IMR-90 (cell line): ENCODE measurements around the gene HRH4. TPM values are rescaled to one million over a fixed set of nuclear protein-coding genes. Genes with fewer than 3 reads are reported as not detected.

Source experiments
- ATAC-seq: fragments of 200-7000 bp; cut with Tn5 transposase; 2 replicates; pipeline ENCODE4 v1.9.1; 2020; ENCODE audit warnings: low read depth, mild to moderate bottlenecking, moderate library complexity
- BruUV-seq: library from RNA; stranded (reverse); fragments of 400-500 nt; replicated peaks from 2 replicates; lab custom pipeline; 2021; lab: Mats Ljungman, UMichigan
- CTCF ChIA-PET: fragments of 300-600 bp; formaldehyde crosslinking; extraction: SDS; loops from one replicate; lab custom pipeline; 2021; ENCODE audit warnings: antibody characterized with exemption; lab: Yijun Ruan, JAX
- POLR2A ChIA-PET: fragments of 300-600 bp; sonication (Branson Sonifier 250); formaldehyde crosslinking; loops from one replicate; lab custom pipeline; 2022; ENCODE audit warnings: antibody characterized with exemption; ENCODE audit not compliant: unreplicated experiment; lab: Charles Lee
- DNase-seq: peaks from one replicate; pipeline ENCODE4 v3.0.0; 2013
- H2AFZ ChIP-seq: replicated peaks from 2 replicates; pipeline ENCODE3; 2013; ENCODE audit warnings: low read length, mild to moderate bottlenecking; ENCODE audit not compliant: poor library complexity
- H2AK5ac ChIP-seq: 2 replicates; pipeline ENCODE4 v1.6.1; 2013; ENCODE audit warnings: low read depth, low read length, inconsistent platforms
- H2AK9ac ChIP-seq: replicated peaks from 2 replicates; pipeline ENCODE3; 2013; ENCODE audit warnings: mild to moderate bottlenecking, low read depth, low read length, moderate library complexity; ENCODE audit not compliant: poor library complexity
- H2BK120ac ChIP-seq: 2 replicates; pipeline ENCODE4 v1.6.1; 2013; ENCODE audit warnings: low read depth, low read length, inconsistent platforms
- H2BK15ac ChIP-seq: 3 replicates; pipeline ENCODE4 v1.6.1; 2013; ENCODE audit warnings: low read depth, low read length, inconsistent platforms
- H2BK20ac ChIP-seq: 2 replicates; pipeline ENCODE4 v1.6.1; 2013; ENCODE audit warnings: low read depth, mild to moderate bottlenecking, inconsistent platforms, low read length, moderate library complexity
- H2BK5ac ChIP-seq: 2 replicates; pipeline ENCODE4 v1.6.1; 2013; ENCODE audit warnings: mild to moderate bottlenecking, low read depth, low read length, inconsistent platforms; ENCODE audit not compliant: poor library complexity, severe bottlenecking
- H3K14ac ChIP-seq: replicated peaks from 2 replicates; pipeline ENCODE4 v1.6.1; 2013; ENCODE audit warnings: low read depth, low read length, inconsistent platforms
- H3K18ac ChIP-seq: 2 replicates; pipeline ENCODE4 v1.6.1; 2013; ENCODE audit warnings: low read depth, low read length, control low read depth
- H3K23ac ChIP-seq: 2 replicates; pipeline ENCODE4 v1.6.1; 2013; ENCODE audit warnings: low read depth, low read length, inconsistent platforms
- H3K27ac ChIP-seq: 2 replicates; pipeline ENCODE4 v1.5.1; 2013; ENCODE audit warnings: mild to moderate bottlenecking, control low read depth, low read length; ENCODE audit not compliant: insufficient read depth
- H3K27me3 ChIP-seq: 2 replicates; pipeline ENCODE4 v1.6.1; 2013; ENCODE audit warnings: low read length; ENCODE audit not compliant: control insufficient read depth, insufficient read depth
- H3K36me3 ChIP-seq: 2 replicates; pipeline ENCODE4 v1.6.1; 2013; ENCODE audit warnings: low read length, mixed read lengths; ENCODE audit not compliant: control insufficient read depth, insufficient read depth
- H3K4ac ChIP-seq: 2 replicates; pipeline ENCODE4 v1.6.1; 2013; ENCODE audit warnings: low read depth, low read length, inconsistent platforms
- H3K4me1 ChIP-seq: 2 replicates; pipeline ENCODE4 v1.6.1; 2013; ENCODE audit warnings: low read length, mixed read lengths; ENCODE audit not compliant: control insufficient read depth, insufficient read depth
- H3K4me2 ChIP-seq: 2 replicates; pipeline ENCODE4 v1.6.1; 2013; ENCODE audit warnings: low read depth, mild to moderate bottlenecking, control low read depth, low read length, moderate library complexity
- H3K4me3 ChIP-seq: 2 replicates; pipeline ENCODE4 v1.5.1; 2013; ENCODE audit warnings: low read depth, mild to moderate bottlenecking, control low read depth, low read length, moderate library complexity; ENCODE audit not compliant: insufficient read depth
- H3K56ac ChIP-seq: 2 replicates; pipeline ENCODE4 v1.6.1; 2013; ENCODE audit warnings: low read length, inconsistent platforms; ENCODE audit not compliant: insufficient read depth; ENCODE audit errors: extremely low read depth
- H3K79me1 ChIP-seq, 2 experiments: 2 replicates each; pipeline ENCODE4 v1.6.1; 2013; ENCODE audit warnings: low read length in 2 of 2, inconsistent platforms in 1 of 2, low read depth in 1 of 2
- H3K9ac ChIP-seq: 2 replicates; pipeline ENCODE4 v1.6.1; 2013; ENCODE audit warnings: low read depth, low read length, control low read depth
- H3K9me1 ChIP-seq: 2 replicates; pipeline ENCODE4 v1.6.1; 2013; ENCODE audit warnings: low read length, inconsistent platforms; ENCODE audit not compliant: insufficient read depth
- H3K9me3 ChIP-seq: 2 replicates; pipeline ENCODE4 v1.6.1; 2013; ENCODE audit warnings: low read length; ENCODE audit not compliant: control insufficient read depth, insufficient read depth
- H4K20me1 ChIP-seq: 2 replicates; pipeline ENCODE4 v1.6.1; 2013; ENCODE audit warnings: low read length, inconsistent platforms; ENCODE audit not compliant: insufficient read depth
- H4K5ac ChIP-seq: 2 replicates; pipeline ENCODE4 v1.6.1; 2013; ENCODE audit warnings: mild to moderate bottlenecking, low read depth, low read length, control low read depth
- H4K8ac ChIP-seq, 2 experiments: 2 replicates each; pipeline ENCODE4 v1.6.1; 2013; ENCODE audit warnings: low read depth in 2 of 2, low read length in 2 of 2, control low read depth in 1 of 2, inconsistent platforms in 1 of 2
- H4K91ac ChIP-seq: 2 replicates; pipeline ENCODE4 v1.6.1; 2013; ENCODE audit warnings: low read depth, low read length, inconsistent platforms; ENCODE audit not compliant: insufficient read depth
- BHLHE40 ChIP-seq: fragments of 150-350 bp; IDR thresholded peaks from 2 replicates; pipeline ENCODE4 v1.6.1; 2016; ENCODE audit warnings: mild to moderate bottlenecking, low read depth, low read length
- CEBPB ChIP-seq: IDR thresholded peaks from 2 replicates; pipeline ENCODE4 v1.6.1; 2012; ENCODE audit warnings: low read depth, low read length, improper control_type of control experiment
- ELK1 ChIP-seq: fragments of 150-350 bp; IDR thresholded peaks from 2 replicates; pipeline ENCODE4 v1.6.1; 2016; ENCODE audit warnings: low read depth, mild to moderate bottlenecking, low read length, moderate library complexity, borderline replicate concordance
- FOS ChIP-seq: fragments of 150-350 bp; IDR thresholded peaks from 2 replicates; pipeline ENCODE4 v1.6.1; 2016; ENCODE audit warnings: low read depth, low read length
- MAFK ChIP-seq: IDR thresholded peaks from 2 replicates; pipeline ENCODE4 v1.6.1; 2012; ENCODE audit warnings: low read depth, low read length, improper control_type of control experiment
- MAZ ChIP-seq: IDR thresholded peaks from 2 replicates; pipeline ENCODE4 v1.6.1; 2012; ENCODE audit warnings: low read depth, mild to moderate bottlenecking, low read length, improper control_type of control experiment, moderate library complexity, borderline replicate concordance
- MXI1 ChIP-seq: IDR thresholded peaks from 2 replicates; pipeline ENCODE4 v1.6.1; 2012; ENCODE audit warnings: low read depth, mild to moderate bottlenecking, low read length, moderate library complexity, borderline replicate concordance
- POLR2A ChIP-seq: IDR thresholded peaks from 2 replicates; pipeline ENCODE4 v1.6.1; 2012; ENCODE audit warnings: mild to moderate bottlenecking, low read depth, low read length
- RAD21 ChIP-seq: IDR thresholded peaks from 2 replicates; pipeline ENCODE4 v1.6.1; 2012; ENCODE audit warnings: low read length, improper control_type of control experiment
- RCOR1 ChIP-seq: IDR thresholded peaks from 2 replicates; pipeline ENCODE4 v1.6.1; 2012; ENCODE audit warnings: mild to moderate bottlenecking, low read length, improper control_type of control experiment; ENCODE audit not compliant: insufficient replicate concordance
- SMC3 ChIP-seq: fragments of 150-350 bp; IDR thresholded peaks from 2 replicates; pipeline ENCODE4 v1.6.1; 2016; ENCODE audit warnings: low read depth, mild to moderate bottlenecking, antibody characterized with exemption, low read length, moderate library complexity
- USF2 ChIP-seq: fragments of 150-350 bp; IDR thresholded peaks from 2 replicates; pipeline ENCODE4 v1.6.1; 2017; ENCODE audit warnings: mild to moderate bottlenecking, antibody characterized with exemption, low read length, low read depth
- WGBS, 2 experiments: methylation state at CpG; one replicate each; pipeline versions ENCODE4 v1.1.5 to v1.1.7; 2013; ENCODE audit warnings: missing lambda C conversion rate in 2 of 2; ENCODE audit not compliant: insufficient read length in 1 of 2; ENCODE audit errors: extremely low coverage in 2 of 2; 5-methylcytosine and 5-hydroxymethylcytosine counted together
- dilution Hi-C: fragments of 300-500 bp; cut with HindIII; formaldehyde crosslinking; loops from one replicate; pipeline ENCODE4 v1.14.3; 2018; ENCODE audit warnings: low sequenced_read_pairs; ENCODE audit not compliant: unreplicated experiment
- in situ Hi-C: fragments of 300-500 bp; cut with MboI; formaldehyde crosslinking; loops from 3 replicates; pipeline ENCODE4 v1.14.3; 2019; ENCODE audit warnings: low sequenced_read_pairs, inconsistent platforms, mixed read lengths
- intact Hi-C: fragments of 100-400 bp; cut with micrococcal nuclease; formaldehyde crosslinking; loops from 2 replicates; pipeline ENCODE4 v1.10.0; 2022
- polyA plus RNA-seq, 3 experiments: library from polyadenylated mRNA; depleted of rRNA; stranded (reverse); fragments of >200 nt; gene quantifications; 2 replicates each; pipeline ENCODE4 v1.2.3, GENCODE V29; 2012; ENCODE audit warnings: low replicate concordance in 1 of 3
- total RNA-seq: library from RNA; depleted of rRNA; stranded (reverse); fragments of >200 nt; gene quantifications from 2 replicates; pipeline ENCODE4 v1.2.3, GENCODE V29; 2012

HRH4 gene
- total and polyA plus RNA-seq, 2 of the 4 experiments (the other 2 are of a cell fraction) = not detected

GRCh38 chr18:24500217-24500616 lies 39.8 kb downstream of the HRH4 start:
- H3K14ac ChIP-seq = no peak overlapping the region
- H3K27ac ChIP-seq = no peak overlapping the region
- POLR2A ChIA-PET = no interaction called here
- H3K18ac ChIP-seq = no peak overlapping the region
- WGBS, 2 experiments = 90% methylated on average over 2 of the region's 2 CpGs; no CpG with 5 or more reads in 1 of the 2 experiments
- in situ Hi-C loops (no loop called here), dilution Hi-C loops (no loop called here), intact Hi-C loops (no loop called here)
- TF ChIP-seq USF2 (no peak), FOS (no peak), MXI1 (no peak), RCOR1 (no peak), POLR2A (no peak), BHLHE40 (no peak), MAFK (no peak), CEBPB (no peak), SMC3 (no peak), RAD21 (no peak), MAZ (no peak), ELK1 (no peak)
- H3K4me1 ChIP-seq = peaks cover 5% of the 10 kb centered on the region
- H4K20me1 ChIP-seq = no peaks in the 10 kb centered on the region
- no peaks in the 10 kb centered on the region for H3K36me3 ChIP-seq
- H3K9me3 ChIP-seq = no peaks in the 10 kb centered on the region
- no peak overlapping the region for H2AK9ac ChIP-seq
- H3K27me3 ChIP-seq = peaks cover 5% of the 10 kb centered on the region; the same call in 1 of the 2 replicates
- no peaks in the 10 kb centered on the region for H3K79me1 ChIP-seq
- no peak overlapping the region for H2BK20ac ChIP-seq
- no peak overlapping the region for H3K4me3 ChIP-seq
- no peak overlapping the region for H4K5ac ChIP-seq
- no peak overlapping the region for H3K4me2 ChIP-seq
- no TSS peak for BruUV-seq
- no peak overlapping the region for H3K9ac ChIP-seq
- DNase-seq = no peak
- H4K8ac ChIP-seq = no peak overlapping the region
- H2AFZ ChIP-seq = no peak overlapping the region
- no peak overlapping the region for H3K56ac ChIP-seq
- no peak overlapping the region for H2BK15ac ChIP-seq
- H2BK120ac ChIP-seq = no peak overlapping the region
- H2AK5ac ChIP-seq = no peak overlapping the region
- H2BK5ac ChIP-seq = no peak overlapping the region
- CTCF ChIA-PET = interaction anchor here (2.0 kb wide), 1 partner anchor 11 kb away, joined by 6 read pairs; no protein-coding TSS in a partner anchor
- H4K91ac ChIP-seq = 0 out of 2 replicates have a peak overlapping the region, but pooled peaks have one; percentile 4
- no peak overlapping the region for H3K23ac ChIP-seq
- no peaks in the 10 kb centered on the region for H3K9me1 ChIP-seq
- no peak overlapping the region for H3K4ac ChIP-seq
- no peak for ATAC-seq
